GM23338 (cell line): ENCODE results near the gene POP7. TPM values are rescaled to one million over a fixed set of nuclear protein-coding genes. Genes with fewer than 3 reads are reported as not detected.
"Not testable (repeated sequence)": the region's sequence is repeated elsewhere in the genome, so short reads cannot be mapped to it uniquely, and the experiment has no call there.

Source experiments
- ATAC-seq: fragments of 200-7000 bp; cut with Tn5 transposase; 3 replicates; pipeline ENCODE4 v1.9.1; 2020
- DNase-seq: peaks from one replicate; pipeline ENCODE4 v3.0.0-alpha.2; 2015; ENCODE audit warnings: low spot score
- H2AFZ ChIP-seq: fragments of 200-600 bp; sonication (generic); 2 replicates; pipeline ENCODE4 v1.8.0; 2016; ENCODE audit warnings: antibody characterized with exemption, mild to moderate bottlenecking, moderate library complexity
- H3F3A ChIP-seq: fragments of 200-600 bp; sonication (generic); replicated peaks from 2 replicates; pipeline ENCODE4 v1.8.0; 2017; ENCODE audit warnings: antibody characterized with exemption, mixed run types, low read depth
- H3K27ac ChIP-seq: fragments of 200-600 bp; sonication (generic); 2 replicates; pipeline ENCODE4 v1.6.1; 2016; ENCODE audit warnings: low read depth
- H3K27me3 ChIP-seq: fragments of 200-600 bp; sonication (generic); 2 replicates; pipeline ENCODE4 v1.8.0; 2016; ENCODE audit warnings: mild to moderate bottlenecking, mixed run types, moderate library complexity; ENCODE audit not compliant: insufficient read depth
- H3K36me3 ChIP-seq: fragments of 200-600 bp; sonication (generic); 2 replicates; pipeline ENCODE4 v1.8.0; 2016; ENCODE audit warnings: mild to moderate bottlenecking; ENCODE audit not compliant: insufficient read depth
- H3K4me1 ChIP-seq: fragments of 200-600 bp; sonication (generic); 2 replicates; pipeline ENCODE4 v1.8.0; 2016; ENCODE audit warnings: mild to moderate bottlenecking, moderate library complexity; ENCODE audit not compliant: insufficient read depth
- H3K4me2 ChIP-seq: fragments of 200-600 bp; sonication (generic); 2 replicates; pipeline ENCODE4 v1.7.1; 2017; ENCODE audit warnings: mixed run types
- H3K4me3 ChIP-seq: fragments of 200-600 bp; sonication (generic); 2 replicates; pipeline ENCODE4 v1.6.1; 2016; ENCODE audit warnings: mixed run types
- H3K79me2 ChIP-seq: fragments of 200-600 bp; sonication (generic); replicated peaks from 2 replicates; pipeline ENCODE4 v1.8.0; 2017; ENCODE audit warnings: mild to moderate bottlenecking; ENCODE audit not compliant: insufficient read depth
- H3K9me2 ChIP-seq: fragments of 200-600 bp; sonication (generic); 2 replicates; pipeline ENCODE4 v1.8.0; 2017; ENCODE audit not compliant: insufficient read depth
- H4K20me1 ChIP-seq: fragments of 200-600 bp; sonication (generic); replicated peaks from 2 replicates; pipeline ENCODE4 v1.8.0; 2017; ENCODE audit warnings: mild to moderate bottlenecking; ENCODE audit not compliant: insufficient read depth
- H3K27ac Mint-ChIP-seq: 2 replicates; pipeline ENCODE4 v1.8.0; 2020; ENCODE audit warnings: inconsistent platforms, mild to moderate bottlenecking, moderate library complexity, mixed read lengths
- H3K27me3 Mint-ChIP-seq: 3 replicates; pipeline ENCODE4 v1.8.0; 2022; ENCODE audit warnings: low read depth, mild to moderate bottlenecking, moderate library complexity, mixed read lengths, inconsistent platforms; ENCODE audit not compliant: insufficient read depth, poor library complexity
- H3K36me3 Mint-ChIP-seq: 3 replicates; pipeline ENCODE4 v1.8.0; 2021; ENCODE audit warnings: low read depth, mild to moderate bottlenecking, inconsistent platforms, moderate library complexity, mixed read lengths
- H3K4me1 Mint-ChIP-seq: 3 replicates; pipeline ENCODE4 v1.8.0; 2020; ENCODE audit warnings: mild to moderate bottlenecking, inconsistent platforms, mixed read lengths
- H3K4me3 Mint-ChIP-seq: 3 replicates; pipeline ENCODE4 v1.8.0; 2021; ENCODE audit warnings: moderate library complexity, mild to moderate bottlenecking, inconsistent platforms, mixed read lengths
- H3K9me3 Mint-ChIP-seq: 3 replicates; pipeline ENCODE4 v1.8.0; 2020; ENCODE audit warnings: moderate library complexity, mild to moderate bottlenecking, inconsistent platforms, mixed read lengths
- CREB1 ChIP-seq: fragments of 250-450 bp; sonication (Bioruptor Pico); IDR thresholded peaks from 2 replicates; pipeline ENCODE4 v1.5.0; 2020; ENCODE audit warnings: low read depth, mild to moderate bottlenecking, moderate library complexity
- CTCF ChIP-seq, 2 experiments: fragments of 200-600 bp in 1 of 2; sonication (generic) in 1 of 2; conservative IDR thresholded peaks; 2 replicates each; pipeline versions ENCODE4 v1.5.1 to v1.6.1; 2016 to 2017; ENCODE audit warnings: antibody characterized with exemption in 2 of 2, low read depth in 2 of 2, mild to moderate bottlenecking in 2 of 2, moderate library complexity in 1 of 2
- EZH2 ChIP-seq: fragments of 200-600 bp; sonication (generic); IDR thresholded peaks from one replicate; pipeline ENCODE4 v1.8.0; 2017; ENCODE audit warnings: antibody characterized with exemption, mild to moderate bottlenecking, low read depth; ENCODE audit not compliant: unreplicated experiment
- EZH2phosphoT487 ChIP-seq: fragments of 200-600 bp; sonication (generic); IDR thresholded peaks from one replicate; pipeline ENCODE4 v1.8.1; 2018; ENCODE audit warnings: antibody characterized with exemption; ENCODE audit not compliant: unreplicated experiment
- JUNB ChIP-seq: IDR thresholded peaks from one replicate; pipeline ENCODE4 v1.6.1; 2016; ENCODE audit warnings: antibody characterized with exemption; ENCODE audit not compliant: unreplicated experiment
- NANOG ChIP-seq: IDR thresholded peaks from 2 replicates; pipeline ENCODE4 v1.6.1; 2016; ENCODE audit warnings: antibody characterized with exemption, borderline replicate concordance
- POLR2AphosphoS5 ChIP-seq: IDR thresholded peaks from 2 replicates; pipeline ENCODE4 v1.6.1; 2016; ENCODE audit warnings: antibody characterized with exemption, low read depth
- REST ChIP-seq: IDR thresholded peaks from one replicate; pipeline ENCODE4 v1.6.1; 2018; ENCODE audit warnings: antibody characterized with exemption; ENCODE audit not compliant: unreplicated experiment
- STAT1 ChIP-seq: IDR thresholded peaks from one replicate; pipeline ENCODE4 v1.6.1; 2016; ENCODE audit warnings: antibody characterized with exemption; ENCODE audit not compliant: unreplicated experiment
- ZNF114 ChIP-seq: fragments of 250-450 bp; sonication (Bioruptor Pico); IDR thresholded peaks from 2 replicates; pipeline ENCODE4 v1.5.0; 2020; ENCODE audit warnings: mild to moderate bottlenecking, moderate library complexity
- ZNF331 ChIP-seq: fragments of 250-450 bp; sonication (Bioruptor Pico); IDR thresholded peaks from 2 replicates; pipeline ENCODE4 v1.5.0; 2020; ENCODE audit warnings: low read depth, mild to moderate bottlenecking, moderate library complexity
- ZNF462 ChIP-seq: fragments of 250-450 bp; sonication (Bioruptor Pico); IDR thresholded peaks from 2 replicates; pipeline ENCODE4 v1.5.0; 2020; ENCODE audit warnings: mild to moderate bottlenecking, moderate library complexity
- polyA plus RNA-seq: library from polyadenylated mRNA; unstranded; fragments of >200 nt; fragmentation: Nextera tagmentation; extraction: Ambion mirVana; gene quantifications from 2 replicates; pipeline ENCODE4 v1.2.1, GENCODE V29; 2016
- total RNA-seq: library from RNA; depleted of rRNA; stranded (reverse); fragments of >200 nt; shearing (Covaris generic); gene quantifications from 2 replicates; pipeline ENCODE4 v1.2.3, GENCODE V29; 2014

The POP7 gene
- total and polyA plus RNA-seq, 2 experiments from 2014 or later = 110 to 216 TPM

- H3K36me3 ChIP-seq, H2AFZ ChIP-seq, H3K27ac Mint-ChIP-seq, ATAC-seq, H3K4me3 ChIP-seq, H3K4me2 ChIP-seq, H3K9me3 Mint-ChIP-seq, H3K36me3 Mint-ChIP-seq, H3K4me1 ChIP-seq, H3K4me1 Mint-ChIP-seq, DNase-seq, H4K20me1 ChIP-seq, H3K9me2 ChIP-seq, H3F3A ChIP-seq, H3K27ac ChIP-seq, H3K79me2 ChIP-seq, H3K4me3 Mint-ChIP-seq: not testable (repeated sequence)
- peaks cover 16% of the 10 kb centered on the region for H3K27me3 ChIP-seq
- H3K27me3 Mint-ChIP-seq = peaks cover 25% of the 10 kb centered on the region
Measured at GRCh38 chr7:100669106-100669505, 36.8 kb upstream of the POP7 start.

GRCh38 chr7:100670074-100670473 lies 35.8 kb upstream of the POP7 start:
- peaks cover 16% of the 10 kb centered on the region for H3K27me3 ChIP-seq
- no peaks in the 10 kb centered on the region for H3K4me1 ChIP-seq
- H4K20me1 ChIP-seq = no peaks in the 10 kb centered on the region
- H3F3A ChIP-seq = no peaks in the 10 kb centered on the region
- no peaks in the 10 kb centered on the region for H3K79me2 ChIP-seq
- Mint-ChIP-seq H3K4me1 (no peaks in the 10 kb centered on the region), H3K27ac (no peak overlapping the region), H3K9me3 (no peaks in the 10 kb centered on the region; the same call in 2 of the 3 replicates), H3K36me3 (no peaks in the 10 kb centered on the region), H3K27me3 (peaks cover 31% of the 10 kb centered on the region), H3K4me3 (no peak overlapping the region)
- no peak overlapping the region for H2AFZ ChIP-seq
- no peaks in the 10 kb centered on the region for H3K36me3 ChIP-seq
- no peak overlapping the region for H3K27ac ChIP-seq
- no peak for DNase-seq
- H3K4me3 ChIP-seq = no peak overlapping the region
- H3K4me2 ChIP-seq = no peak overlapping the region
- H3K9me2 ChIP-seq = no peaks in the 10 kb centered on the region
- ATAC-seq = no peak
- no peak for TF ChIP-seq EZH2phosphoT487
- TF ChIP-seq ZNF462 = no peak
- no peak for TF ChIP-seq CREB1 (CRISPR knock-in tag)
- TF ChIP-seq ZNF331 (CRISPR knock-in tag) = no peak
- TF ChIP-seq REST = no peak
- TF ChIP-seq CTCF (conservative IDR thresholded peaks at IDR 0.05; ENCODE audit: low read depth in 2 of 2) = no peak
- no peak for TF ChIP-seq NANOG
- no peak for TF ChIP-seq JUNB
- TF ChIP-seq STAT1 = no peak
- TF ChIP-seq EZH2 = no peak
- no peak for TF ChIP-seq ZNF114 (CRISPR knock-in tag)
- TF ChIP-seq POLR2AphosphoS5 = no peak
